Islet of Langerhans (tissue), 1 donor: Measurements from ENCODE around the gene ANKRD36B.
"Not testable (repeated sequence)": the region's sequence is repeated elsewhere in the genome, so short reads cannot be mapped to it uniquely, and the experiment has no call there.

Experiments used
- FAIRE-seq: peaks from one replicate; lab custom pipeline; 2011; peaks lifted over from hg19 to GRCh38; lab: Jason Lieb, UNC

Gene ANKRD36B

DNA sequence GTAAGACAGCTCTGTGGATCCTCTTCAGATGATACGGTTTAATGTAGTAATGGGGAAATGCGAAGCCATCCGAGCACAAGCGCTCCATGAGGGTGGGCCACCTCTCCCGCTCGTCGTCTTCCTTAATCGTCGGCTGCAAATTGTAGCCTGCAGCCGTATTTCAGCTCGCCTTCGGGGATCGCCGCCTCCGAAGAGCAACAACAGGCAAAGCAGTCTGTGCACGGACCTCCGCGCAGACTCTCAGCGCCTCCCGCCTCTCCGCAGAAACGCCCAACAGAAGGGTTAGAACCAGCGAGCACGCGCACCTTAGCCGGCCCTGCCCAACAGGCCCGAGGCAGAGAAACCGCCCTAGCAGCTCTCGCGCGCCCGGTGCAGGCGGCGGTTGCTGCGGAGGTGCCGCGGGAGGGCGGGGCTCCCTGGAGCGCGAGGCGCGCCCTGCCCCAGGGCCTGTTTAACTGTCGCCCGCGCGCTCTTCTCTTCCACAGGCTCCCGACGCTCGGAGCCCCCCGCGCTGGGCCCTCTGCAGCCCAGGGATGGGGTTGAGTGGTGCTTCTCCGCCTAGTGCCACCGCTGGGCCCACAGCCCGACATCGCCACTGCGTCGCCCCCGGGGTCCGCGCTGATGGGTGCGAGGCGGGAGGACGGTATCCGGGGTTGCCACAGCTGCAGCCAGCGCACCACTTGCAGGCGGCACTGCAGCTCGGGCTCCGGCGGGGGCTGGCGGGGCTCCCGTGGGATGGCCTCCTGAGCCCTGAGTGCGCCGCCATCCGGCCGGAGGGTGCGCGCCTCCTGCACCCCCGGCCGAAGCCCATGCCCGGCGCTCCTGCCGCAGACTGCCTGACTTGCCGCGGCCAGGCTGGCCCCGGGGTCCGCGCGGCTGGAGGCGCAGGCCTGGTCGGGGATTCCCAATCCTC is at the start of gene ANKRD36B:
Gene ANKRD36B (minus strand): TSS at position 280 of the 913 bp plus-strand sequence. CDS start 192 bp downstream, at position 88.
- FAIRE-seq = not testable (repeated sequence)

DNA sequence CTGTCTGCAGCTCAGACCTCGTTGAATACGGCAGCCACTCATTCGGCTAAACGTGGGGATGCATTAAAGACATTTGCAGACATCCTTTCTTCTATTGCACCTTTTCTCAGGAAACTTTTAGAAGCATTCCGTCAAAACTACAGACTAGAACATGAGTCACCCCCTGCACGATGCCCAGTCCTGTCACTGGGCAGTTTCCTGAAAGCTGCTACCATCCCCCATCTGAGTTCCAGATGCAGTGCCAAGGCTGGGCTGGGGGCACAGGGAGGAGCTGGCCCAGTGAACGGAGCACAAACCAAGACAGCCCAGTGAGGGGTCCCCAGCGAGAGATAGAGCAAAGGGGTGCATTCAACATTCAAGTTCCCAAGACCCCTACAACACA is 36.4 kb upstream of the ANKRD36B start:
- not testable (repeated sequence) for FAIRE-seq

GRCh38 chr2:97625354-97626048 is 35.8 kb upstream of the ANKRD36B start:
- not testable (repeated sequence) for FAIRE-seq

DNA sequence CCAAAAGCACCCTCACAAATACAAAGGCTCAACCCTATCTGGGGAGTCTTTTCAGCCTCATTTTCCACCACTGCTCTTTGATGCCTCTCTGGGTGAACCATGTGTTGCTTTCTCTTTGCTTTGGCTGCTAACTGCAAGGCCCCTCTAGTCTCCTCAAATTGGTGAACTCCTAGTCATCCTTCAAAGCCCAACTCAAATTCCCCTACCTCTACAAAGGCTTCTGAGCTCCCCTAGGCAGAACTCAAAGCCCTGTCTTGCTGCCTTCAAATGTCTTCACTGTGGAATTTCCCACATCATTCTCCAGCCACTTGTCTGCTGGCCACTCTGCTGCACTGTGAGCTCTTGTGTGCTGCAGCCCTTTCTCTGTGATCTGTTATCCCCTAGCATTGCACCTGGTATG is 33.3 kb upstream of the ANKRD36B start:
- FAIRE-seq = not testable (repeated sequence)

- FAIRE-seq = not testable (repeated sequence)
Observed at GRCh38 chr2:97620492-97620891, 30.8 kb upstream of the ANKRD36B start.

- FAIRE-seq = not testable (repeated sequence)
Observed at GRCh38 chr2:97618939-97619827, 29.5 kb upstream of the ANKRD36B start.

DNA sequence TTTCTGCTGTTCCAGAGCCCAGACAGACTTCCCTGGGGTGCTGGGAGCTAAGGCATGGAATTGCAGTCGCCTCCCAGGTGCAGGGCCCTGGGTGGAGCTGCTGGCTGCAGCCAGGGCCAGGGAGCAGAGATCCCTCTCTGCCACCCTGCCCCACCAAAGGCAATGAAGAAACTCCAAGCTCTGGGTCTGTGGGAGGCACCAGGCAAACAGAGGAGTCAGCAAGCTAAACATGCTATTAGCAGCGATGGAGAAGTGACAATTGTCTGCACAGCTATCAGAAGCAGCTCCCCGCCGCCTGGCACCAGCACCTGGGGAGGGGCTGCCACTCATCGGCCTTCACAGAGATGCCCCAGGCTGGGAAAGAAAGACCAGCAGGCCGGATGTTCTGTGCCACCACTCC is 28.2 kb upstream of the ANKRD36B start:
- FAIRE-seq = no peak

GRCh38 chr2:97615746-97616145 is 26.1 kb upstream of the ANKRD36B start:
- not testable (repeated sequence) for FAIRE-seq

- FAIRE-seq = not testable (repeated sequence)
Observed at GRCh38 chr2:97611895-97612294, 22.2 kb upstream of the ANKRD36B start.

DNA sequence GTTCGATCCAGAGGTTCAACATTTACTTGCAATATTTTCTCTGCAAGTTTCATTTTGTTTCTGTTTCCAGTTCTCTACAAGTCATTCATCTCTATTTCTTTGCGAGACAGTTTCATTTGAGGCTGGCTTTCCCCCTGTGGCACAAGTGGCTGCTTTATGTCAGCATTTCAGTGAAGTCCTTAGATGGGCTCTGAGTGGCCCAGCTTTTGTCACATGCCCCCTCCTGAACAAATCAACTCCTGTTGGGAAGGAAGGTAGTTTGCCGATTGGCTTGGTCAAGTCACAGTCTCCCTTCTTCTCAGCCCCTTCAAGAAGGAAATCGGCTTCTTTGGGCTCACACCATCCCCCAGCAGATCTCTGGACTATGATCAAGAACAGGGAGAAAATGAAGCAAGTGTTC is 19.1 kb upstream of the ANKRD36B start:
- not testable (repeated sequence) for FAIRE-seq

GRCh38 chr2:97605524-97606339 is 16.1 kb upstream of the ANKRD36B start:
- not testable (repeated sequence) for FAIRE-seq

DNA sequence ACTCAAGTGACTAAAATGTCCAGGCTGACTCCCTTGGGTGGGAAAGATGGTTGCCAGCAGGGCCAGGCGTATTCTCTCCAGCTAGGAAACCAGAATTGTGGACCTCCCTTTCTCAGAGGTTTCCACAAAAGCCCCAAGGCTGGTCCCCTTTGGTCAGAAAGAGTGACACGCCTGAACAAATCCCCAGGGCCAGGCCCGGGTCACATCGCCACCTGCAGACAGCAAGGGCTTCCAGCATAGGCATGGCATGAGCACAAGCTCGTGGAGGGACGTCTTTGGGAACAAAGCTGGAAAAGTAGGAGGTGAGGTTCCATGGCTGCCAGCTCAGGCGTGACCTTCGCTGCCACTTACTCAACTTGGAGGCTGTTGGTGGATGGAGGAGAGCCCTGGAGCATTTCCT is 15.4 kb upstream of the ANKRD36B start:
- FAIRE-seq = not testable (repeated sequence)

- FAIRE-seq = not testable (repeated sequence)
Observed at GRCh38 chr2:97601537-97601936, 11.9 kb upstream of the ANKRD36B start.

DNA sequence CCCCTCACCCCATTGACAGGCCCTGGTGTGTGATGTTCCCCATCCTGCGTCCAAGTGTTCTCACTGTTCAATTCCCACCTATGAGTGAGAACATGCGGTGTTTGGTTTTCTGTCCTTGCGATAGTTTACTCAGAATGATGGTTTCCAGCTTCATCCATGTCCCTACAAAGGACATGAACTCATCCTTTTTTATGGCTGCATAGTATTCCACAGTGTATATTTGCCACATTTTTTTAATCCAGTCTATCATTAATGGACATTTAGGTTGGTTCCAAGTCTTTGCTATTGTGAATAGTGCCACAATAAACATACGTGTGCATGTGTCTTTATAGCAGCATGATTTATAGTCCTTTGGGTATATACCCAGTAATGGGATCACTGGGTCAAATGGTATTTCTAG is 6.5 kb upstream of the ANKRD36B start:
- FAIRE-seq = not testable (repeated sequence)

DNA sequence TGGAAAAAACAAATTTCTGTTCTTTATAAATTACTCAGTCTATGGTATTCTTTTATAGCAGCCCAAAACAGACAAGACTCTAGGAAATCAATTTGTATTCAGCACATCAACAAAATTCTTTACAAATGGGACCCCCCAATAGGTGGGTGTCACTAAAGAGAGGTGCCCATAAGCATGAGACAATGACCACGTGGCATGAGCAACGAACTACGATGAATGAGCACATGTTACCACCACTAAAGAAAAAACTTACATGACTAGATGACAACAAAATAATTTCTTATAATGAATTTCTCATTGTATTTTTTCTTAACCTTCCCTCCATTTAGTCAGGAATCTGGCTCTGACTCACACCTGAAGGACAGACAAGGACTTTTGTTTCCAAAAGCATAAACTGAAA is 3.8 kb upstream of the ANKRD36B start:
- not testable (repeated sequence) for FAIRE-seq

DNA sequence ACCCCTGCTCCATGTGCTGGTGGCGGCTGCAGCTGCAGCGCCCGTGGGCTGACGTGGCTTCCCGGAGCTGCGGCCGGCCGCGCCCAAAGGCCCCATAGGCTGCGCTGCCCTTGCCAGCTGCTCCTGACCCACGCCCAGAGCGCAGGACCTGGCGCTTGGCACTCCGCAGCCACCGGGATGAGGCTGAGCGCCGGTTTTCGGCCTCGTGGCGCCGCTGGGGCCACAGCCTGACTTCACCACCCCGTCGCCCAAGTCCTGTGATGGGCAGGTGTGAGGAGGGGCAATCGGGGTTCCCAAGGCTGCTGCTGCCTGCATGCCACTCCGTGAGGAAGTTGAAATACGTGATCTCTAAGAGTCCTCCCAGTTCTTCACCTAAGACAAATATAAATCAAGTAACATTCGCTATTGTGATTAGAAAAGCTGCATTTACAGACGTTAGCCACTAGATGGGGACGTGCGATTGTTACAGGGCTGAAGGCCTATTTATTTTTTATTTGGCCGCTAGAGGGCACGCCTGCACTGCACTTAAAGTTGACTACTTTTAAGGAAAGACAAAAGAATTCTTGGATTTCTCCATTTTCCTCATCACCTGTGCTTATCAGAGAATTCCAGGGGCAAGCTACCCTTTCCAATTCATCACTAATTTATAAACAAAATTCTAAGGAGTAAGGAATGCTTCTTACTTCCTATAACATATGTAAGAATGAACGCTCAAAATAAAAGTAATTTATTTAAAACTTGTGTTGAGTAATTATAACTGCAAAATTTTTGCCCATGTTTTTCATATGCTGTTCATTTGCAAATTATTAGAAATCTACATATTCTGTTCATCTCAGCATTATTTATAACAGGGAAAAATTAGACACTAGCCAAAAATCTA is 1.1 kb upstream of the ANKRD36B start:
- not testable (repeated sequence) for FAIRE-seq

GRCh38 chr2:97589257-97589597 is 450 bp downstream of the ANKRD36B start:
- FAIRE-seq = not testable (repeated sequence)

DNA sequence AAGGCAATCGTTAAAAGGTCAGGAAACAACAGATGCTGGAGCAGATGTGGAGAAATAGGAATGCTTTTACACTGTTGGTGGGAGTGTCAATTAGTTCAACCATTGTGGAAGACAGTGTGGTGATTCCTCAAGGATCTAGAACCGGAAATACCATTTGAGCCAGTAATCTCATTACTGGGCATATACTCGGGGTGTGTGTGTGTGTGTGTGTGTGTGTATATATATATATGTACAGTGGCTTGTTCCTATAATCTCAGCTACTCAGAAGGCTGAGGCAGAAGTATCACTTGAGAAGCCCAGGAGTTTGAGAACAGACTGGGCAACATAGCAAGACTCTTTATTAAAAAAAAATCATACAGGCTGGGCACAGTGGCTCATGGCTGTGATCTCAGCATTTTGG is 24.0 kb downstream of the ANKRD36B start:
- not testable (repeated sequence) for FAIRE-seq

DNA sequence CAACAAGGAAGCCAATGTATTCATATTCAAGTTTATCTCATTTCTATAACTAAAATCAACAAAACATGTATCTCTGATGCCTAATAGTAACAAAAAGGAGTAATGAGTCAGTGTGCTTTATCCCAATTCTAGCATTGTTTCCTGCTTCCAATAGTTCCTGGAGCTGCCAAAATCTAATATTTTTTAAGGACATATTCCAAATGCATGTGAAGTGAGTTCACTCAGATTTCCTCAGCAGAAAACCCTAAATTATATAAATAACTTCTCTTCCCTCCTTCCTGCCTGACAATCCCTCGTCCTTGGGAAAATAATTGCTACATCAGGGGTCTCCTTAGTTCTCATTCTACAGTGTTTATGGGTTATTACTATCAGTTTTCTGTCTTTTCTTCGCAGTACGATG is 37.3 kb downstream of the ANKRD36B start:
- not testable (repeated sequence) for FAIRE-seq

DNA sequence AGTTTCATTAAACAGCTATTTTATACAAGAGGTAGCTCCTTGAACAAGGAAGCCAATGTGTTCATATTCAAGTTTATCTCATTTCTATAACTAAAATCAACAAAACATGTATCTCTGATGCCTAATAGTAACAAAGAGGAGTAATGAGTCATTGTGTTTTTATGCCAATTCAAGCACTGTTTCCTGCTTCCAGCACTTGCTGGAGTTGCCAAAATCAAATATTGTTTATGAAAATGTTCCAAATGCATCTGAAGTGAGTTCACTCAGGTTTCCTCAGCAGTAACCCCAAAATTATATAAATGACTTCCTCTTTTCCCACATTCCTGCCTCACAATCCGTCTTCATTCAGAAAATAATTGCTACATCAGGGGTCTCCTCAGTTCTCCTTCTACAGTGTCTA is 39.2 kb downstream of the ANKRD36B start:
- not testable (repeated sequence) for FAIRE-seq
